GM10847 (cell line): ENCODE results near the gene SMARCA4.

Experiments used
- POLR2A ChIP-seq: IDR thresholded peaks from 2 replicates; pipeline ENCODE4 v1.6.1; 2011; ENCODE audit not compliant: insufficient read length; ENCODE audit errors: extremely low read depth

The SMARCA4 gene

GRCh38 chr19:10960314-10961072 is at the start of gene SMARCA4:
Gene SMARCA4 (plus strand): TSS chr19:10961030. CDS start chr19:10984152, 23,122 bp downstream.
- peak; percentile 92 for TF ChIP-seq POLR2A

DNA sequence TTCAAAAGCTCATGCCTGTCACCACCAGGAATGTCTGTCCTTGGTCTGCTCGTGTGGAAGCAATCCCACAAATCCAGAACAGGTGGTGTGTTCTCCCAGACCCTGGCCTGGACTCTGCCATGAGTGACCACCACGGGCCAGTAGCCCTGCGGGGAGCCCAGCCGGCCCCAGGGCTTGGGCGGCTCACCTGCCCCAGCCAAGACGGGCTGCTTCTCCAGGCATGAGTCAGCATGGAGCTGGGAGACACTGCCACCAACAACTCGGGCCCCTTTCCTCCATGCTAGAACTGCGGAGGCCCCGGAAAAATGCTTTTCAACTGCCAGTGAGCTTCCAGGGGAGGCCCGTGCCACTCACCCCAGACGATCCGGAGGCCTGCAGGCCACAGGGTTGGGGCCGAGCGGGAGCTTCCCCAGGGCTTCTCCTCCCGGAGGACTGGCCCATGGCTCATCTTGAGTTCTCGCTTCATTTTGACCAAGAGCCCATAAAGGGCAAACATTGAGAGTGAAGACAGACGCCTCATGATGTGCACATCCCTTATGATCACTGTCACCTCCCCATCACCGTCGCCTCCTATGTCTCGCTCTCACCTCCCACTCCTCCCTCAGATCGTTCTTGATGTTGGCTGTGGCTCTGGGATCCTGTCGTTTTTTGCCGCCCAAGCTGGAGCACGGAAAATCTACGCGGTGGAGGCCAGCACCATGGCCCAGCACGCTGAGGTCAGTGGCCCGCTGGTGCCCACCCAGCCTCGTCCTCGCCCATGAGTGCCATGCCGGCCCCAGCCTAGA is 49.1 kb upstream of the SMARCA4 start:
- no peak for TF ChIP-seq POLR2A

DNA sequence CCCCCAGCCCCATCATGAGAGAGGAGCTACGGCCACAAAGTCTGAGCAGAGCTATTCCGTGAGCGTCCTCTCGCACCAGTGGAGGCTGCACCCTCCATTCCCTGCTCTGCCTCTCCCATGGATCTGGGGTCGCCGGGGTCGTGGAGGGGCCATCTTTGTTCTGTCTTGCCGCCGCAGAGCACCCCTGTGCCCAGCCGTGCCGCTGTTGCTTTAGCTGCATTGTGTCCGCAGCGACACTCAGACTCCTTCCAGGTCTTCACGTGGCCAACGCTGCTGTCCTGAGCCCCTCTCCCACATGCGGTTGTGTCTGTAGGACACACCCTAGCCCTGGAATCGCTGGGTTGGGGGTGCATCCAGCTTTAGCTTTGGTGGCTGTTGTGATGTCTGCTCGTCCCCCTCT is 48.2 kb upstream of the SMARCA4 start:
- TF ChIP-seq POLR2A, result no peak

DNA sequence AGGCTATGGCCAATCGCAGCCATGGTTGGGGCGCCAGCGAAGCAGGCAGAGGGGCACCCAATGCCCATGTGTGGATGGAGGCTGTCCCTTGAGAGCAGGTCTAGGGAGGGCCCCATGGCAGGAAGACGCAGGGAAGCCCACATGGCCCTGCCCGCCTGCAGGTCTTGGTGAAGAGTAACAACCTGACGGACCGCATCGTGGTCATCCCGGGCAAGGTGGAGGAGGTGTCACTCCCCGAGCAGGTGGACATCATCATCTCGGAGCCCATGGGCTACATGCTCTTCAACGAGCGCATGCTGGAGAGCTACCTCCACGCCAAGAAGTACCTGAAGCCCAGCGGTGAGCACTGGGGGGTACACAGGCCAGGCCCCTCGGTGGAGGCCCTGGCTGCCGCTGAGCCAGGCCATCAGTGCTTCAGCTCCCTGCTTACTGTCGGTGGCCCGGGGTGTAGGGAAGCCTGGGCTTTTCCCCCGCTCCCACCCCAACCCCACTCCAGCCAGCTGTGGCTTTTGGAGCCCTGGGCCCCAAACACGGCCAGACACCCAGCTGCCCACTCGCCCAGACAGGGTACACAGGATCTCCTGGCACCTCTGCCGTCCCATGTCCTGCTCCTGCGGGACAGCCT is 47.0 kb upstream of the SMARCA4 start:
- TF ChIP-seq POLR2A, result no peak

GRCh38 chr19:10915130-10916091 is 45.4 kb upstream of the SMARCA4 start:
- TF ChIP-seq POLR2A, result no peak

GRCh38 chr19:10916602-10917001 is 44.2 kb upstream of the SMARCA4 start:
- no peak for TF ChIP-seq POLR2A

- TF ChIP-seq POLR2A, result no peak
Measured at GRCh38 chr19:10918359-10918758, 42.5 kb upstream of the SMARCA4 start.

- TF ChIP-seq POLR2A, result no peak
Measured at GRCh38 chr19:10919352-10920287, 41.2 kb upstream of the SMARCA4 start.

GRCh38 chr19:10920288-10920655 is 40.6 kb upstream of the SMARCA4 start:
- no peak for TF ChIP-seq POLR2A

GRCh38 chr19:10920781-10921180 is 40.0 kb upstream of the SMARCA4 start:
- TF ChIP-seq POLR2A, result no peak

DNA sequence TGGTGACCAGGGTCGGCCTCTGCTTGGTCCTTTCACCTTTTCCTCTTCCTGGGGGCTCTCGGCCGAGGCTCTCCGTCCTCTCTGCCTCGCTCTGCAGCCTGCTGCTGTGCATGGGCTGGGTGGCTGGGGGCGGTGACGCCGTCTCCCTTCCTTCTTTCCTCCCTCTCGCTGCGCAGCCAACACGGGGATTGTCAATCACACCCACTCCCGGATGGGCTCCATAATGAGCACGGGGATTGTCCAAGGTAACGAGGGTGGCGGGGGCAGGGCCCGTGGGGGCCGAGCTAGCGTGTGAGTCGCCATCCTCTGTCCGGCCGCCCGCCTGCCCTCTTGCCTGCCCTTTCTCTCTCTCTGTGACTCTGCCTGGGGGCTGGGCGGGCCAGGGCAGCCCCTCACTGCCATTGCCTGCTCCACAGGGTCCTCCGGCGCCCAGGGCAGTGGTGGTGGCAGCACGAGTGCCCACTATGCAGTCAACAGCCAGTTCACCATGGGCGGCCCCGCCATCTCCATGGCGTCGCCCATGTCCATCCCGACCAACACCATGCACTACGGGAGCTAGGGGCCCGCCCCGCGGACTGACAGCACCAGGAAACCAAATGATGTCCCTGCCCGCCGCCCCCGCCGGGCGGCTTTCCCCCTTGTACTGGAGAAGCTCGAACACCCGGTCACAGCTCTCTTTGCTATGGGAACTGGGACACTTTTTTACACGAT is 39.5 kb upstream of the SMARCA4 start:
- no peak for TF ChIP-seq POLR2A

DNA sequence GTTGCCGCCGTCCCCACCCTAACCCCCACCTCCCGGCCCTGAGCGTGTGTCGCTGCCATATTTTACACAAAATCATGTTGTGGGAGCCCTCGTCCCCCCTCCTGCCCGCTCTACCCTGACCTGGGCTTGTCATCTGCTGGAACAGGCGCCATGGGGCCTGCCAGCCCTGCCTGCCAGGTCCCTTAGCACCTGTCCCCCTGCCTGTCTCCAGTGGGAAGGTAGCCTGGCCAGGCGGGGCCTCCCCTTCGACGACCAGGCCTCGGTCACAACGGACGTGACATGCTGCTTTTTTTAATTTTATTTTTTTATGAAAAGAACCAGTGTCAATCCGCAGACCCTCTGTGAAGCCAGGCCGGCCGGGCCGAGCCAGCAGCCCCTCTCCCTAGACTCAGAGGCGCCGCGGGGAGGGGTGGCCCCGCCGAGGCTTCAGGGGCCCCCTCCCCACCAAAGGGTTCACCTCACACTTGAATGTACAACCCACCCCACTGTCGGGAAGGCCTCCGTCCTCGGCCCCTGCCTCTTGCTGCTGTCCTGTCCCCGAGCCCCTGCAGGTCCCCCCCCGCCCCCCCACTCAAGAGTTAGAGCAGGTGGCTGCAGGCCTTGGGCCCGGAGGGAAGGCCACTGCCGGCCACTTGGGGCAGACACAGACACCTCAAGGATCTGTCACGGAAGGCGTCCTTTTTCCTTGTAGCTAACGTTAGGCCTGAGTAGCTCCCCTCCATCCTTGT is 38.8 kb upstream of the SMARCA4 start:
- TF ChIP-seq POLR2A, result no peak

- TF ChIP-seq POLR2A, result no peak
Measured at GRCh38 chr19:10922638-10923014, 38.2 kb upstream of the SMARCA4 start.
